ENCODE data around the gene PEX7.
"Not testable (repeated sequence)": the region's sequence is repeated elsewhere in the genome, so short reads cannot be mapped to it uniquely, and the experiment has no call there.

PEX7 gene, protein sequence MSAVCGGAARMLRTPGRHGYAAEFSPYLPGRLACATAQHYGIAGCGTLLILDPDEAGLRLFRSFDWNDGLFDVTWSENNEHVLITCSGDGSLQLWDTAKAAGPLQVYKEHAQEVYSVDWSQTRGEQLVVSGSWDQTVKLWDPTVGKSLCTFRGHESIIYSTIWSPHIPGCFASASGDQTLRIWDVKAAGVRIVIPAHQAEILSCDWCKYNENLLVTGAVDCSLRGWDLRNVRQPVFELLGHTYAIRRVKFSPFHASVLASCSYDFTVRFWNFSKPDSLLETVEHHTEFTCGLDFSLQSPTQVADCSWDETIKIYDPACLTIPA

GRCh38 chr6:136822376-136823127 is at the start of gene PEX7:
TSS of gene PEX7 (plus strand) at chr6:136822592. CDS start at chr6:136822666, 74 bp downstream.
- peak; percentile 82 for DNase-seq

DNA sequence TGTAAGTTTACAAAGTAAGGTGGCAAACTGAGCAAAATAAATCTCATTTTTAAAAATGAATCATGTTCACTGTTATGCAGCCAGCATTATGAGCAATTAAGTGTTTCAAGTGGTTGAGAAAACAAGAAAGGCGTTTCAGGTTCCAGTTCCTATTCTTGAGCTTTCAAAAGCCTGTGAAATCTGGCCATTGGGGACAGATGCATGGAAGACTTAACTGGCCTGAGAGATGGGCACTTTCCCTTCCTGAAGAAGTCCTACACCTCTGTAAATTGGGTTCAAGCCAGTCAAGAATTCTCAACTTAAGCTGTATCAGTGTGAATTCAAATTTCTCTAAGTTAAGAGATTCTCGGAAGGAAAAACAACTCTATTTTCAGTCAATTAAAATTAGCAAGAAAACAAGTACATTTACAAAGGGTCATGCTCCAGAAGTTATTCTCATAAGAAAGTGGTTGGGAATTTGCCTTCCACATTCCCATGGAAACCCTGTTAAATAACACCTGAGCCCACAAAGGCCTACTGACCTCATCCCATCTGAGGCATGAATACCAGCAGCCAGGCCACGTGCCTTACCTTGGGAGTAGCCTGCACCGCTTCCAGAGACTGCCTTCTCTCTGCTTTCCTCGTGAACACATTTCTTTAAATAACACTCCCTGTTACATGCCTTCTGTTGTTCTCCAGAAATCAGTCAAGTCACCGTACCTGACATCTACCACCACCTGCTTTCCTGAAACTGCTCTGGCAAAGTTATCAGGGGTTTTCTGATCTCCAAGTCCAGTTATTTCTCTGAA is 49.5 kb upstream of the PEX7 start:
- DNase-seq = no peak

DNA sequence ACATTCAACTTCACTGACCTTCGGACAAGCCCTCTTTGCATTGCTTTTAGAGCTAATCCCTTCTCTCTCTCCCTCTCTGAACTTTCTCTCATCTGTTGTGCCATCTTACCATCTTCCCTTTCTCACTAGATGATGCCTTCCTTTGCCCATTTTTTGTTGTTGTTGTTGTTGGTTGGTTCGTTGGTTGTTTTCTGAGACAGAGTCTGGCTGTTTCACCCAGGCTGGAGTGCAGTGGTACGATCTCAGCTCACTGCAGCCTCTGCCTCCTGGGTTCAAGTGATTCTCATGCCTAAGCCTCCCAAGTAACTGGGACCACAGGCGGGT is 49.0 kb upstream of the PEX7 start:
- no peak for DNase-seq

DNA sequence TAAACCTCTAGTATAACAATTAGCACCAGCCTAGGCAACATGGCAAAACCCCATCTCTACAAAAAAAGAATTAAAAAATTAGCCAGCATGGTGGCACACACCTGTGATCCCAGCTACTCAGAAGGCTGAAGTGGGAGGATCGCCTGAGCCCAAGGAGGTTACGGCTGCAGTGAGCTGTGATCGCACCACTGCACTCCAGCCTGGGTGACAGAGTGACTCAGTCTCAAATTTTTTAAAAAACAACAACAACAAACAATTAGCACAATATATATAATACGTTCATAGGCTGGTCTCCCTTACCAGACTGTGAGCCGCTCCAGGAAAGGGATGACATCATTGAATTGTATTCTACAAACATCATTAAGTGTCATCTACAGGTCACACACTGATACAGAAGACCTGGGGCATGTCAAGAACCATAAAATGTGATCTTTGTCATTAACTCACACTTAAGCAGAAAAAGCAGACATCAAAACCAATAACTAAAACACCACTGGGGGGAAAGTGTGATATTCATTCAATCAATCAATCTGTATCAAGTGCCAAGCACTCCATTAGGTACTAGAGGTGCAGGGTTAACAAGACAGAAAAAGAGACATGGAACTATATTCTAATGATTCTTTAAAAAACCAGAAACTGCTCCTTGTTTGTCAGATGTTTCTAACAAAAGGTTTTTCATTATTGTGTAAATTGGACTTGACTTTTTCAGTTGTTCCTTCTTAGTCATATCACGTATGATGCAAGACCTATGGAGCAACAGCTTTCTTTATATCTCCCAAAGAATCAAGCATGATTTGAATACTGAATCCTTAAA is 48.0 kb upstream of the PEX7 start:
- no peak for DNase-seq

- no peak for DNase-seq
Observed at GRCh38 chr6:136775081-136775480, 47.3 kb upstream of the PEX7 start.

DNA sequence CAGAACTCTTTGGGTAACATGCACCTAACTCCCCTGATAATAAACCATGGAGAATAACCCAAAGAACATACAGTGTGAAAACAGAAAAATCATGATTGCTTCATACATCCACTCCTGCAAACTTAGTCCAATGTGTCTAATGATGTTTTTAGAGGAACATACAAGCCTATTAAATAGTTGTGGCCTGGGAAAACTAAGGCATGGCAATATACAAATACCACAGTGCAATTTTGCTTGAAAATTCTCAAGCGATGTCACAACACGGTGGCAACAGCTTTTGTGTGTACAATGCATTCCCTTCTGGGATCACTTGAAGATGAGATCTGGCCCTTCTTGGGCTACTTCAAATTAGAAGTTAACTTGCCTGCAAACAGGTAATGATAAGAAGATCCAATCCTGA is 46.8 kb upstream of the PEX7 start:
- DNase-seq = no peak

DNA sequence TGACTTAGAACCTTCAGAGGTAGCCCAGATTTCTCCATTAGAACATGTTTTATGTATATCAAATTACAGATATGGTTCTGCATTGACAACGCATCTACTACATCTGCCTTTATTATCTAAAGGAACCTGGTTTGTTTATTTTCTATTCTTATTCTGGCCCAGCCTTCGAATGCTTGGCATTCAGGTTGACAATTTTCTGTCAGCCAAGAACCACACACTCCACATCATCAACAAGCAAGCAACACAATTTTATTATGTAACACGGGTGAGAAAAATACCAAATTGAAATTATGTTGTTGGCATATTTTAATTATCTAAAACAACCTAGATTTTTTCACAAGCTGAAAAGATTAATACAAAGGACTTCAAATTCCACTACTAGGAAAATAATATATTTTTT is 44.7 kb upstream of the PEX7 start:
- DNase-seq = no peak

GRCh38 chr6:136779682-136780081 is 42.7 kb upstream of the PEX7 start:
- no peak for DNase-seq

DNA sequence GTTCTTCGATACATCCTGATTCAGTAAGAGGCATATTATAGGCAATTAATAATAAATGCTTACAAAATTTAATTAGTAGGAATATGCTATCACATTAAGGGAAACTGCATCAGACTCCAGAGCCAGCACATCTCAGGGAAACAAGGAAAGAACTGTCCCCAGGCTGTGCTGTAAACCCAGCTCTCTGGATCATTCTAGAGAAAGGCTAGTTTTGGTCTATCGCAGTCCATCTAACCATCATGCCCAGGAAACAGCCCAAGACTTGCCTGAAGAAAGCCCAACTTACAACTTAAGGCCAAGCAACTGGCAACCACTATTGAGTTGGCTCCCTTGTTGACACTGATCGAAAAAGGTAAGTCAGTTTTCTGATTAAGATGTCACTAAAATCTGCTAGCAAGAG is 41.4 kb upstream of the PEX7 start:
- no peak for DNase-seq

DNA sequence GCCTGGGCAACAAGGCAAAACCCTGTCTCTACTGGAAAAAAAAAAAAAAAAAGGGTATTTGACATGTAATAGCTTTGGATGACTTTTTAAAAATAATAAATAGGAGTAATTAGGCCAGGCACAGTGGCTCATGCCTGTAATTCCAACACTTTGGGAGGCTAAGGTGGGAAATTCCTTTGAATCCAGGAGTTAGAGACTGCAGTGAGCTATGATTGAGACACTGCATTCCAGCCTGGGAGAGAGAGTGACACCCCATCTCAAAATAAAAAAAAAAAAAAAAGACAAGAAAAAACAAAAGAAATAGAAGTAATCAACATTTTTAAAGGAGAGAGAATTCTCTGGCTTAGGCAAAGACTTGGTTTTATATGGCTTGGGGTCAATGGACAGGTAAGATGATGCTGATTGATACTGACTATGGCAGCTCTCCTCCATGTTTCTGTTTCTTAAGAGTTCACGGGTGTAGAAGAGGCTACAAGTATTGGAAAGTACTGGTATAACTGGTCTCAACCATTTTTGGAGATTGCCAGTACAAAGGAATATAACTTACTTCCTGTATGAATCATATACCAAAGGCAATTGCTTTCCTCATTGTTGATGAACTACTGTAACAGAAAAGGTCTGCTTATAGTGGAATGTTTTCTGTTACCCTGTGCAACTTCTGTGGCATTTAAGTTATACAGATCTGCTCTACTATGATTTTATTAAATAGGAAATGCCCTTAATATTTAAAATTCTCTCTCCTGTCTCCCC is 40.2 kb upstream of the PEX7 start:
- no peak for DNase-seq

- DNase-seq = no peak
Observed at GRCh38 chr6:136783021-136783420, 39.4 kb upstream of the PEX7 start.

- no peak for DNase-seq
Observed at GRCh38 chr6:136783495-136784270, 38.7 kb upstream of the PEX7 start.

- no peak for DNase-seq
Observed at GRCh38 chr6:136784271-136784664, 38.1 kb upstream of the PEX7 start.

- DNase-seq = no peak
Observed at GRCh38 chr6:136784910-136785746, 37.3 kb upstream of the PEX7 start.

DNA sequence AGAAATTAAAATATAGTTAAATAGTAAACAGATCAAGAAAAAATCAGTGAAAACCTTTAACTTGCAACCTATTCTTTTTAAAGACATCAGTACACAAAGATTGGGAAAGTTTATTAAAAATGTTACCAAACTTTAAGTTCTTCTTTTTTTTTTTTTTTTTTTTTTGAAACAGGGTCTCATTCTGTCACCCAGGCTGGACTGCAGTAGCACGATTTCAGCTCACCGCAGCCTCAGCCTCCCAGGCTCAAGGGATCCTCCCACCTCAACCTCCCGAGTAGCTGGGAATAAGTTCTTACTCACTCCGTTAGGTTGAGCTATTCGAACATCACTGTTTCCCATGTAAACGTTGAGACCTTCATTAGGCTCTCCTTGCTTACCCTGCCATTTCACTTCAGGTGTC is 35.7 kb upstream of the PEX7 start:
- no peak for DNase-seq

- no peak for DNase-seq
Observed at GRCh38 chr6:136787726-136788068, 34.7 kb upstream of the PEX7 start.

GRCh38 chr6:136788069-136788902 is 34.1 kb upstream of the PEX7 start:
- no peak for DNase-seq

DNA sequence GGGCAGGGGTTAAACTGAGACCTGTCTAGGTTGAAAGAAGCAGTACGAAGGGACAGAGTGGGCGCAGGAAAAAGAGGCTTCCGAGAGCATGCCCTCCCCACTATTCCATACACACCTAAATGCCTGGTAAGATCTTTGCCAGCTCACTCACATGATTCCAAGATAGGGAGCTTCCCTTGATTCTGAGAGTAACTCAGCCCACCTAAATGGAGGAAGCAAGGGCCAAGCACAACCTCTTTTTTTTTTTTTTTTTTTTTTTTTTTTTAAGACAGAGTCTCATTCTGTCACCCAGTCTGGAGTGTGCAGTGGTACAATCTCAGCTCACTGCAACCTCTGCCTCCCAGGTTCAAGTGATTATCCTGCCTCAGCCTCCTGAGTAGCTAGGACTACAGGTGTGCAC is 33.0 kb upstream of the PEX7 start:
- DNase-seq = not testable (repeated sequence)

DNA sequence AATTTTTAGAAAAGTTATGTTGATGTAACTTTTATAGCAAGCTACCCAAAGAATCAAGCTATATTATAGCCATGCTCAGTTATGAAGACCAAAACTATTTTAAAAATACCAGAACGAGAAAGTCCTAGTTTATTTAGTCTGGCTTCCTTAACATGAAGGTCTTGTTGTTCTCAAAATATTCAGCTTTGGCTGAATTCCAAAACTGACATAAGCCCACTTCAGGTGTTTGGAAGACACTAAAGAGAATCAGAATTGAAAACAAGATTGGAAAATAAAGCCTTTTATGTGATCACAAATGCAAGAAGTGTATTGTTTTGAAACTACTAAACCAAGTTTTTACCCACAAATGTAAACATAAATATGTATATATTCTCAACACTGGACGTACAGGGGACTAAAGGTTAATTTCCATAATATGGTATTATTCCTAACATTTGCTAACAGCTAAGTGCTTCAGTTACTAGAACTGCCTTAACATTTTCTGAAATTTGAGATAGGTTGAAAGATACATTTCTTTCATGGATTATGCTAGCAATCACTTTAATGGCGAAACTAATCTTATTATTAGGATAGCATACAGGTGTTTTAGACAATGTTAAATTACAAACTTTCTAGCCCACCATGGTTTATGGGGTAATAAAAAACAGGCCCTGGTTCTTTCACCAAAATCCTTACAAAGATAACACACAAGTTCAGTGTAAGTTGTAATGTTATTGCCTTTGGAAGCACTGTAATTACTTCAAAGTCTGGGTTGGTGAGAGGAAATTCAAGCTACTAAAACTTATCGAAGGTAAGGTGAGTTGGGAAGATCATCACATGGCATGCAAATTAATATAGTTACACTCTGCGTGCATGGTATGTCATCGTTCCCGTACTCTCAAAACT is 31.7 kb upstream of the PEX7 start:
- DNase-seq = no peak

Measured in NCI-H748 treated with DMSO at 0.1 percent for 48 hours (cell line).